GM23338 (cell line): ENCODE measurements around the gene LHB.
"Not testable (repeated sequence)": the region's sequence is repeated elsewhere in the genome, so short reads cannot be mapped to it uniquely, and the experiment has no call there.

Source experiments
- CREB1 ChIP-seq: fragments of 250-450 bp; sonication (Bioruptor Pico); IDR thresholded peaks from 2 replicates; pipeline ENCODE4 v1.5.0; 2020; ENCODE audit warnings: low read depth, mild to moderate bottlenecking, moderate library complexity
- EZH2phosphoT487 ChIP-seq: fragments of 200-600 bp; sonication (generic); IDR thresholded peaks from one replicate; pipeline ENCODE4 v1.8.1; 2018; ENCODE audit warnings: antibody characterized with exemption; ENCODE audit not compliant: unreplicated experiment
- POLR2AphosphoS5 ChIP-seq: IDR thresholded peaks from 2 replicates; pipeline ENCODE4 v1.6.1; 2016; ENCODE audit warnings: antibody characterized with exemption, low read depth
- ZNF114 ChIP-seq: fragments of 250-450 bp; sonication (Bioruptor Pico); IDR thresholded peaks from 2 replicates; pipeline ENCODE4 v1.5.0; 2020; ENCODE audit warnings: mild to moderate bottlenecking, moderate library complexity
- TF ChIP-seq, protein P1 (sequence below), 2 experiments: fragments of 200-600 bp in 1 of 2; sonication (generic) in 1 of 2; conservative IDR thresholded peaks; 2 replicates each; pipeline versions ENCODE4 v1.5.1 to v1.6.1; 2016 to 2017; ENCODE audit warnings: antibody characterized with exemption in 2 of 2, low read depth in 2 of 2, mild to moderate bottlenecking in 2 of 2, moderate library complexity in 1 of 2
- TF ChIP-seq, protein P2 (sequence below): IDR thresholded peaks from one replicate; pipeline ENCODE4 v1.6.1; 2018; ENCODE audit warnings: antibody characterized with exemption; ENCODE audit not compliant: unreplicated experiment

DNA sequence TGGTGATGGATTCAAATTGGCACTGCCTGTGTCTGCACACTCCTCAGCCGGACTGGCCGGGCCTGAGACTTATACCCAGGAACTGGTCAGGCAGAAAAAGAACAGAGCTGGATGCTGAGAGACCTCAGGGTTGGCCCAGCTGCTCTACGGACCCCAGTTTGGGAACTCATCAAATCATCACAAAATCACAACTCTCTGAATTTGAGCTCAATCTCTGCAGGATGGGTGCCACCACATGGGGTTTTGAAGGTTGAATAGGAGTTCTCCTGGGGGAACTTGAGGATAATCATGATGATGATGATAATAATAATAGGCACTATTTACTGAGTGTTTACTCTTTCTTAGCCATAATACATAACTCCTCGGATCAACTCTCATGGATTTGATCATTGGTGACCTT lies 25.8 kb upstream of the LHB start:
- TF ChIP-seq, protein P1, sequence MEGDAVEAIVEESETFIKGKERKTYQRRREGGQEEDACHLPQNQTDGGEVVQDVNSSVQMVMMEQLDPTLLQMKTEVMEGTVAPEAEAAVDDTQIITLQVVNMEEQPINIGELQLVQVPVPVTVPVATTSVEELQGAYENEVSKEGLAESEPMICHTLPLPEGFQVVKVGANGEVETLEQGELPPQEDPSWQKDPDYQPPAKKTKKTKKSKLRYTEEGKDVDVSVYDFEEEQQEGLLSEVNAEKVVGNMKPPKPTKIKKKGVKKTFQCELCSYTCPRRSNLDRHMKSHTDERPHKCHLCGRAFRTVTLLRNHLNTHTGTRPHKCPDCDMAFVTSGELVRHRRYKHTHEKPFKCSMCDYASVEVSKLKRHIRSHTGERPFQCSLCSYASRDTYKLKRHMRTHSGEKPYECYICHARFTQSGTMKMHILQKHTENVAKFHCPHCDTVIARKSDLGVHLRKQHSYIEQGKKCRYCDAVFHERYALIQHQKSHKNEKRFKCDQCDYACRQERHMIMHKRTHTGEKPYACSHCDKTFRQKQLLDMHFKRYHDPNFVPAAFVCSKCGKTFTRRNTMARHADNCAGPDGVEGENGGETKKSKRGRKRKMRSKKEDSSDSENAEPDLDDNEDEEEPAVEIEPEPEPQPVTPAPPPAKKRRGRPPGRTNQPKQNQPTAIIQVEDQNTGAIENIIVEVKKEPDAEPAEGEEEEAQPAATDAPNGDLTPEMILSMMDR (conservative IDR thresholded peaks at IDR 0.05; ENCODE audit: low read depth in 2 of 2) = not testable (repeated sequence)
- not testable (repeated sequence) for TF ChIP-seq POLR2AphosphoS5; EZH2phosphoT487; ZNF114 (CRISPR knock-in tag); CREB1
- TF ChIP-seq, protein P2, sequence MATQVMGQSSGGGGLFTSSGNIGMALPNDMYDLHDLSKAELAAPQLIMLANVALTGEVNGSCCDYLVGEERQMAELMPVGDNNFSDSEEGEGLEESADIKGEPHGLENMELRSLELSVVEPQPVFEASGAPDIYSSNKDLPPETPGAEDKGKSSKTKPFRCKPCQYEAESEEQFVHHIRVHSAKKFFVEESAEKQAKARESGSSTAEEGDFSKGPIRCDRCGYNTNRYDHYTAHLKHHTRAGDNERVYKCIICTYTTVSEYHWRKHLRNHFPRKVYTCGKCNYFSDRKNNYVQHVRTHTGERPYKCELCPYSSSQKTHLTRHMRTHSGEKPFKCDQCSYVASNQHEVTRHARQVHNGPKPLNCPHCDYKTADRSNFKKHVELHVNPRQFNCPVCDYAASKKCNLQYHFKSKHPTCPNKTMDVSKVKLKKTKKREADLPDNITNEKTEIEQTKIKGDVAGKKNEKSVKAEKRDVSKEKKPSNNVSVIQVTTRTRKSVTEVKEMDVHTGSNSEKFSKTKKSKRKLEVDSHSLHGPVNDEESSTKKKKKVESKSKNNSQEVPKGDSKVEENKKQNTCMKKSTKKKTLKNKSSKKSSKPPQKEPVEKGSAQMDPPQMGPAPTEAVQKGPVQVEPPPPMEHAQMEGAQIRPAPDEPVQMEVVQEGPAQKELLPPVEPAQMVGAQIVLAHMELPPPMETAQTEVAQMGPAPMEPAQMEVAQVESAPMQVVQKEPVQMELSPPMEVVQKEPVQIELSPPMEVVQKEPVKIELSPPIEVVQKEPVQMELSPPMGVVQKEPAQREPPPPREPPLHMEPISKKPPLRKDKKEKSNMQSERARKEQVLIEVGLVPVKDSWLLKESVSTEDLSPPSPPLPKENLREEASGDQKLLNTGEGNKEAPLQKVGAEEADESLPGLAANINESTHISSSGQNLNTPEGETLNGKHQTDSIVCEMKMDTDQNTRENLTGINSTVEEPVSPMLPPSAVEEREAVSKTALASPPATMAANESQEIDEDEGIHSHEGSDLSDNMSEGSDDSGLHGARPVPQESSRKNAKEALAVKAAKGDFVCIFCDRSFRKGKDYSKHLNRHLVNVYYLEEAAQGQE = not testable (repeated sequence)
